MM.1S (cell line): ENCODE measurements around the gene NQO1.

Source experiments
- DNase-seq: peaks from one replicate; pipeline ENCODE4 v3.0.0-alpha.2; 2015
- H2AFZ ChIP-seq: fragments of 300-600 bp; sonication (generic); 2 replicates; pipeline ENCODE4 v1.6.0; 2016; ENCODE audit warnings: antibody characterized with exemption, low read length
- H3F3A ChIP-seq: fragments of 300-600 bp; sonication (generic); 2 replicates; pipeline ENCODE4 v1.6.1; 2016; ENCODE audit warnings: mild to moderate bottlenecking, antibody characterized with exemption, low read length, moderate library complexity, mixed read lengths; ENCODE audit not compliant: insufficient read depth
- H3K27ac ChIP-seq: fragments of 300-600 bp; sonication (generic); 2 replicates; pipeline ENCODE4 v1.5.1; 2016; ENCODE audit warnings: mild to moderate bottlenecking, low read length
- H3K27me3 ChIP-seq: fragments of 300-600 bp; sonication (generic); replicated peaks from 2 replicates; pipeline ENCODE4 v1.6.0; 2016; ENCODE audit warnings: low read length; ENCODE audit not compliant: insufficient read depth
- H3K36me3 ChIP-seq: fragments of 300-600 bp; sonication (generic); replicated peaks from 2 replicates; pipeline ENCODE4 v1.6.1; 2016; ENCODE audit warnings: mild to moderate bottlenecking, low read length, mixed read lengths; ENCODE audit not compliant: insufficient read depth
- H3K4me1 ChIP-seq: fragments of 300-600 bp; sonication (generic); 2 replicates; pipeline ENCODE4 v1.6.1; 2016; ENCODE audit warnings: low read length, mixed read lengths
- H3K4me2 ChIP-seq: fragments of 300-600 bp; sonication (generic); 2 replicates; pipeline ENCODE4 v1.6.0; 2016; ENCODE audit warnings: low read depth, low read length
- H3K4me3 ChIP-seq: fragments of 300-600 bp; sonication (generic); 2 replicates; pipeline ENCODE4 v1.5.1; 2016; ENCODE audit warnings: low read length, mixed read lengths
- H3K79me2 ChIP-seq: fragments of 300-600 bp; sonication (generic); 2 replicates; pipeline ENCODE4 v1.6.1; 2016; ENCODE audit warnings: mixed run types, low read length, mixed read lengths
- H3K9ac ChIP-seq: fragments of 300-600 bp; sonication (generic); 2 replicates; pipeline ENCODE4 v1.6.1; 2016; ENCODE audit warnings: low read length, mixed read lengths
- H3K9me2 ChIP-seq: fragments of 300-600 bp; sonication (generic); replicated peaks from 2 replicates; pipeline ENCODE4 v1.6.1; 2016; ENCODE audit warnings: mild to moderate bottlenecking, low read length, mixed read lengths; ENCODE audit not compliant: insufficient read depth
- H3K9me3 ChIP-seq: fragments of 300-600 bp; sonication (generic); replicated peaks from 2 replicates; pipeline ENCODE4 v1.6.1; 2016; ENCODE audit warnings: mild to moderate bottlenecking, low read length, mixed read lengths; ENCODE audit not compliant: insufficient read depth
- H4K20me1 ChIP-seq: fragments of 300-600 bp; sonication (generic); 2 replicates; pipeline ENCODE4 v1.6.1; 2016; ENCODE audit warnings: mild to moderate bottlenecking, low read length, moderate library complexity, mixed read lengths; ENCODE audit not compliant: insufficient read depth
- EZH2 ChIP-seq: fragments of 300-600 bp; sonication (generic); optimal IDR thresholded peaks from 2 replicates; pipeline ENCODE3; 2017; ENCODE audit warnings: low read depth, mild to moderate bottlenecking, antibody characterized with exemption, low read length, mixed read lengths
- EZH2phosphoT487 ChIP-seq: fragments of 300-600 bp; sonication (generic); IDR thresholded peaks from 2 replicates; pipeline ENCODE4 v1.6.1; 2018; ENCODE audit warnings: antibody characterized with exemption, low read length
- TF ChIP-seq, protein P1 (sequence below): fragments of 300-600 bp; sonication (generic); IDR thresholded peaks from 2 replicates; pipeline ENCODE4 v1.5.1; 2016; ENCODE audit warnings: antibody characterized with exemption, low read length, mixed read lengths

NQO1 gene

DNA sequence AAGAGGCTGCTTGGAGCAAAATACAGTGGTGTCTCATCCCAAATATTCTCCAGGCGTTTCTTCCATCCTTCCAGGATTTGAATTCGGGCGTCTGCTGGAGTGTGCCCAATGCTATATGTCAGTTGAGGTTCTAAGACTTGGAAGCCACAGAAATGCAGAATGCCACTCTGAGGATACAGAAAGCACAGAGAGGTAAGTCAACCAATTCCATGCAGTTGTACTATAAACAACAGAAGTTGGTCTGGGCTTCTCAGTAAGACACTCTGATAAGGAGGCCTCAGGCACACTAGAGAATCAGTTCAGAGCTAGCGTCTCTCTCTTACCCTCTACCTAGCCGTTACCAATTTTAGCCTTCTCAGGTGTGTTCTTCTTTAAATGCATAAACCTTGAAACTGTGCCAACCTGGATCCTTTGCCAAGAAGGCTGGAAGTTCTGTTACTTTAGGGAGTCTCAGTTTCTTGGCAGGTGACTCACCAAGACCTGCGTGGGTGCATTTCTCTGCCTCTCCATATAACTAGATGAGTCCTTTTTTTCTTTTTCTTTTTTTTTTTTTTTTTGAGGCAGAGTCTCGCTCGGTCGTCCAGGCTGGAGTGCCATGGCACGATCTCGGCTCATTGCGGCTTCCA lies 15.1 kb downstream of the NQO1 start:
- Histone ChIP-seq H3K79me2 (no peaks in the 10 kb centered on the region), H3F3A (no peaks in the 10 kb centered on the region), H3K9ac (no peak overlapping the region), H3K27ac (no peak overlapping the region), H3K4me1 (no peaks in the 10 kb centered on the region), H4K20me1 (no peaks in the 10 kb centered on the region), H2AFZ (no peak overlapping the region), H3K4me2 (no peak overlapping the region), H3K9me2 (no peaks in the 10 kb centered on the region), H3K9me3 (no peaks in the 10 kb centered on the region), H3K36me3 (no peaks in the 10 kb centered on the region), H3K4me3 (no peak overlapping the region), H3K27me3 (no peaks in the 10 kb centered on the region)
- no peak for DNase-seq
- no peak for TF ChIP-seq EZH2

DNA sequence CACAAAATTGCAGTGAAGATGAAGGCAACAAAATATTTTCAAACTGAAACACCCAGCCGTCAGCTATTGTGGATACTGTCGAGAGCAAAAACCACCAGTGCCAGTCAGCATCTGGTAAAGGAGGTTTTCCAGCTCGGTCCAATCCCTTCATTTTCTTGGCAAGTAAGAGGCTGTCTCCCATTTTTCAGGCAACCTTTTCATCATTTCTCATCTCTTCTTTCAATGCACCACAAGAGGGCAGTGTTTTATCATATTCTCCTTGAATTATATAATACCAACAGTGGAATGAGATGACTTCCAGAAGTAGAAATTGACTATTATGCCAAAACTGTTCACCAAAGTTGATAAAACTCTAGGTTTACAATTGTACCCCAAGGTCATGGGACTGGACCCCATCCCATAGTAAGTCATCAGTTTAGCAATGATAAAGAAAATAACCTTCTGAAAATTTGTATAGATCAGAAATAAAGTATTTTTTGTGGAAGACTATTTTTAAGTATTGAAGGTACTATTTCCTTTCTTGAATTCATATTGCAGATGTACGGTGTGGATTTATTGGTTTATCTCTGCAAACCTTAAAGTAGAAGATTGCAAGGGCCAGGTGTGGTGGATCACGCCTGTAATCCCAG lies 16.8 kb downstream of the NQO1 start:
- Histone ChIP-seq H3K27me3 (no peaks in the 10 kb centered on the region), H3K4me1 (no peaks in the 10 kb centered on the region), H3K79me2 (no peaks in the 10 kb centered on the region), H3F3A (no peaks in the 10 kb centered on the region), H3K36me3 (no peaks in the 10 kb centered on the region), H2AFZ (no peak overlapping the region), H3K9ac (no peak overlapping the region), H4K20me1 (no peaks in the 10 kb centered on the region), H3K4me3 (no peak overlapping the region), H3K4me2 (no peak overlapping the region), H3K9me2 (no peaks in the 10 kb centered on the region), H3K27ac (no peak overlapping the region), H3K9me3 (no peaks in the 10 kb centered on the region)
- DNase-seq: peak; percentile 67
- TF ChIP-seq EZH2: no peak
- TF ChIP-seq, protein P1, sequence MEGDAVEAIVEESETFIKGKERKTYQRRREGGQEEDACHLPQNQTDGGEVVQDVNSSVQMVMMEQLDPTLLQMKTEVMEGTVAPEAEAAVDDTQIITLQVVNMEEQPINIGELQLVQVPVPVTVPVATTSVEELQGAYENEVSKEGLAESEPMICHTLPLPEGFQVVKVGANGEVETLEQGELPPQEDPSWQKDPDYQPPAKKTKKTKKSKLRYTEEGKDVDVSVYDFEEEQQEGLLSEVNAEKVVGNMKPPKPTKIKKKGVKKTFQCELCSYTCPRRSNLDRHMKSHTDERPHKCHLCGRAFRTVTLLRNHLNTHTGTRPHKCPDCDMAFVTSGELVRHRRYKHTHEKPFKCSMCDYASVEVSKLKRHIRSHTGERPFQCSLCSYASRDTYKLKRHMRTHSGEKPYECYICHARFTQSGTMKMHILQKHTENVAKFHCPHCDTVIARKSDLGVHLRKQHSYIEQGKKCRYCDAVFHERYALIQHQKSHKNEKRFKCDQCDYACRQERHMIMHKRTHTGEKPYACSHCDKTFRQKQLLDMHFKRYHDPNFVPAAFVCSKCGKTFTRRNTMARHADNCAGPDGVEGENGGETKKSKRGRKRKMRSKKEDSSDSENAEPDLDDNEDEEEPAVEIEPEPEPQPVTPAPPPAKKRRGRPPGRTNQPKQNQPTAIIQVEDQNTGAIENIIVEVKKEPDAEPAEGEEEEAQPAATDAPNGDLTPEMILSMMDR: peak; percentile 75
- TF ChIP-seq EZH2phosphoT487: no peak

- Histone ChIP-seq H3K4me2 (no peak overlapping the region), H3K9me3 (no peaks in the 10 kb centered on the region), H3K9ac (no peak overlapping the region), H3K79me2 (no peaks in the 10 kb centered on the region), H3K4me3 (no peak overlapping the region), H3K36me3 (no peaks in the 10 kb centered on the region), H4K20me1 (no peaks in the 10 kb centered on the region), H3F3A (no peaks in the 10 kb centered on the region), H3K4me1 (no peaks in the 10 kb centered on the region), H3K9me2 (no peaks in the 10 kb centered on the region), H2AFZ (no peak overlapping the region), H3K27me3 (no peaks in the 10 kb centered on the region), H3K27ac (no peak overlapping the region)
- no peak for TF ChIP-seq EZH2
- TF ChIP-seq EZH2phosphoT487: no peak
- TF ChIP-seq, protein P1: no peak
- DNase-seq: no peak
Observed at GRCh38 chr16:69707920-69708683, 18.3 kb downstream of the NQO1 start.
